AG20443 (cell line): Measurements from ENCODE around the gene SRPX2.

Source experiments
- DNase-seq: peaks from one replicate; pipeline ENCODE4 v3.0.0; 2012; ENCODE audit warnings: low spot score, mixed read lengths

The SRPX2 gene

DNA sequence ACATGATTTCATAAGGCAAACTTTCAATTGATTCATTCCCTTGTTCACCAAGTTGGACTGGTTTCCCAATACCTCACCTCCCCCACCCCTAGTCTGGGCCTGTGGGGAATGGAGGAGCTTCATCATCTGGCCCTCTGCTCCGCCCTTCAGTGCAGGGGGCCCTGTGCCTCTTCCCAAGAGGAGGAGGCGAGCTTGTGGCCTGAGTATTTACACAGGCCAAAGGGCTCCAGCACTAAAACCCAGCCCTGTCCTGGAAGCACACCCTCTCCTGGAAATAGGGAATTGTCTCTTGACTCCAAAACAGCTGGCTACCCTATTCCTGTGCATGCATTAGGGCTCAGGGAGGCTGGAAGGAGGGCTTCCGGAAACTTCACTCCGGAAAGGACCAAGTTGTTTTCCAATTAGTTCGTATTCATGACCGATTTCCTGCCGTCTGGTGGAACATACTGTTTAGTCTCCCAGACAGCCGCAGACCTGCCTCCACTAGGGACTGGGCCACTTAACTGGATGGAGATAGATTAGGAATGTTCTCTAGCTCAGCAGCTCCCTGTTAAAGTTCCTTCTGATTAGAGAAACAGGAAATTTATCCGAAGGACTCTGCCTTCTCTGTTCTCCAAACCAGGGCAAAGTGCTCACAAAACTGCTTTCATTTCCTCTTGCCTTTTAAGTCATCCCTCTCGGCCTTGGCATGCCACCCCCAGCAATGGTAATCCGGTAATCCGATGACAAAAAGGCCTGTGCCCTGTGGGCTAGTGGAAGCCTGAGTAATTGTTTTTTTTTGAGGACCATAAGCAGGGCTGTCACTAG is 5.8 kb downstream of the SRPX2 start:
- peak; percentile 83 for DNase-seq

DNA sequence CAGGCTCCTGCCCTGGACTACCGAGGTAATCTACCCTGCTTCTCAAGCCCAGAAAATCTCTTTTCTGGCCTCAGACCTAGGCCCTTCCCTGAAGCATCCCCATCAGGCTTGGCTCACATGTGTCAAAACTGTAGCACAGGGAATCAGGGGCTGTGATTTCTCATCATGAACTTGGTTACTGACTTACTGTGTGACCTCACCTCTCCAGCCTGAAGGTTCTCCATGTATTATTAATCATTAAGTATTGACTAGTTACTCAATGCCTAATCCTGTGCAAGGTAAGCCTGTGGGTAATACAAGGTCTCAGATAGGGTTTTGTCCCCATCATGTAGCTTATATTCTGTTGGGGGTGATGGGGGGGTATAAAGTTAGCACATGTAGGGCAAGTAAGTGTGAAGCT is 6.8 kb downstream of the SRPX2 start:
- DNase-seq, result no peak

DNA sequence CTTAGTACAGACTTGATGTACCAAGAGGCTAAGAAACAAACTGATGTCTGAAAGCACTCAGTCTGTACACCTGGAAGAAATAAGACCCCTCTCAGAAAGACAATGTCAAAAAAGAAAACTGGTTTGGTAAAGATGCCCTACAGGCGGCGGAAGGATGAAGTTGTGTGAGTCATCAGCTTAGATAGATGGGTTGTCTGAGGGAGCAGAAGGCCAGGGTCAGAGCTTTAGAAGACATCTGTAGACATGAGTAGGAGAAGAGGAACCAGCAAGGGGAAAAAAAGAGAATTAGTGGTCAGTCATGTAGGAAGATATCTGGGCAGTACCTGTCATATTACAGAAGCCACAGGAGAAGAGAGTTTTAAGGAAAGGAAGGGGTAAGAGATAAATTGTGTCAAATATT is 8.3 kb downstream of the SRPX2 start:
- DNase-seq, result no peak

DNA sequence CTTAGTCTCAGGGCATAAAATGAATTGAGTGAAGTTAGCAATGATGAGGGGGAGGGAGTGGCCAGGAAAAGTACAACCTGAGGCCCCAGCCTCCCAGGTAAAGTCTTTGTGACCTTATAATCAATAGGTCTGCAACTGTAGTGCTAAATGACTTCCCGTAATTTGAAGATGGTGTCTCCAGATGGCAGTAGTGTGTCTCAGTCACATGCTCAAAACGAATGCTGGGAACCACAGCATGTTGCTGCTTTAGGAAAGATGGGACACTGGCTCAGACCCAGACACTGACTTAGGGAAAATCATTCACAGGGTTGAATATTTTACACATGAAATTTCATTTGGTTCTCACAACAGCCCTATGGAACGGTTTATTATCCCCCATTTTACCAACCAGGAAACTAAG is 10.3 kb downstream of the SRPX2 start:
- peak; percentile 22 for DNase-seq

DNA sequence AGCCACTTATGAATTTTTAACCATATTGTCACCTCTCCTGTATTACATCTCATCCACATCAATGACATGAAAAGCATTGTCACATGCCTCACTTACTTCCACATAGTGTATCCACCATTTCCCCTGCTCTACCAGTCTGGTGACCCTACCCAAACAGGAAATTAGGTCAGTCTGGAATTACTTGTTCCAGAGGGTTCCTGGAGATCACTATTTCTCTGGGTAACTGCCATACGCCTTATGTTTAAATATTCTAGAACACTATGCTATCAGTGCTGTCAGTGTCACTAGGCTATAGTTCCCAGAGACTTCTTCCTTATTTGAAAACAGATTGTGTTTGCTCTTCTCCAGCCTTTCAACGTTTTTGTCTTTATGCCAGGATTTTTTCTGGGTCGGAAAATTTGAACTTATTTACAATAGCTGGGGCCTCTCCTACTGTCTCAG is 15.0 kb downstream of the SRPX2 start:
- DNase-seq, result no peak

DNA sequence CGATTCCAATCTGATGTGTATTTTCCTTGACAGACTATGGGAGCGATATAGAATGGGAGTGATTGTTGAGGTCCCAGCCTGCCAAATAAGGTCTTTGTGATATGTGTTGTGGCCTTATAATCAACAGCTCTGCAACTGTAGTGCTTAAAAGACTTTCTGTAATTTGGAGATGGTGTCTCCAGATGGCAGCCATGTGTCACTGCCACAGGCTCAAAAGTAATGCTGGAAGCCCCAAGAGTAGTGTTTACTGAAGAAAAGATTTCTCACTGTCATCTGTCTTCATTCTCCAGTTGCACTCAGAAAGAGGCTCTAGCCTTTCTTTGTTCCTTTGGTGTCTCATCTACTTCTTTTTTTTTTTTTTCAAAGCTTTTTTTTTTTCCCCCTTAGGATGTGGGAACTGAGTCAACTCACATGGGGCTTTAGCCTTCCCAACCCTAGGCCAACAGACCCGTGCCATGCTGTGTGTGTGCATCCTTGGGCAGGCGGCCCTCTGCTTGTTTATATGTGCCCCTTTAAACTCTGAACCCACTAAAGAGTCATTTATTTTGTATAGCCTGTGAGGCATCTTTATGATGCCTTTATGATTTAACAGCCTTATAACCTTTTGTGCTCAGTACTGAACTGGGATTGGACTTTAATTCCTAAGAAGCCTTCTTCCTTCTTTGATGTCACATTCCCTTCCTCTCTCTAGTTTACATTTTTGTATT is 15.6 kb downstream of the SRPX2 start:
- DNase-seq, result peak; percentile 18

DNA sequence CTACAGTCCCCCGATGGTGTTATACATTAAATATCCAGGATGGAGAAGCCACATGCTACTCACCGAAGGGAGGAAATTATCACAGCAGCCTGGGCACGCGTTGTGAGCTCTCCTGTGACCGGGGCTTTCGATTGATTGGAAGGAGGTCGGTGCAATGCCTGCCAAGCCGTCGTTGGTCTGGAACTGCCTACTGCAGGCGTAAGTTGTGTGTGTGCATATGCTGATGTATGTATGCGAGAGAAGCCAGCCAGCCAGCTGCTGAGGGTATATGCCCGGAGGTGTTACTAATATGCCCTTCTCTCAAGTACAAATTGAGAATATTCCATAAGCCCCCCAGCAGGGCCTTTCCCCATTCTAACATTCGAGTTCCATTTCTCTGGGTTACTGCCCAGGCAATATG is 18.2 kb downstream of the SRPX2 start:
- no peak for DNase-seq

DNA sequence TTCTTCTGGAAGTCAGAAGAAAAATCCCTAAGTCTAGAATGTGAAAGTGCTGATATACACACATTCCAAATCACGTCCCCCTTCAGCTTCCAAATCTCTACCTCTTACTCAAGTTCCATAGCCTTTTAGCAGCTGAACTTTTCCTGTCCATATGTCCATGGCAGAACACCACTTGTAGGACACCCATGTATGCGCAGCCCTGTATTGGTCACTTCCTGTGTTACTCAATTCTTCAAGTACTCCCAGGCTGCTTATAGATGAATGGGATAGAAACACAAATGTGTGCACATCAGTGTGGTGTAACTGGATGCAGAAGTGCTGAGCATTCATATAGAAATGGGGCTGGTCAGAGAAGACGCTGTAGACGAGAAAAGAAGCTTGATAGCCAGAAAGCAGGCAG is 18.8 kb downstream of the SRPX2 start:
- no peak for DNase-seq

DNA sequence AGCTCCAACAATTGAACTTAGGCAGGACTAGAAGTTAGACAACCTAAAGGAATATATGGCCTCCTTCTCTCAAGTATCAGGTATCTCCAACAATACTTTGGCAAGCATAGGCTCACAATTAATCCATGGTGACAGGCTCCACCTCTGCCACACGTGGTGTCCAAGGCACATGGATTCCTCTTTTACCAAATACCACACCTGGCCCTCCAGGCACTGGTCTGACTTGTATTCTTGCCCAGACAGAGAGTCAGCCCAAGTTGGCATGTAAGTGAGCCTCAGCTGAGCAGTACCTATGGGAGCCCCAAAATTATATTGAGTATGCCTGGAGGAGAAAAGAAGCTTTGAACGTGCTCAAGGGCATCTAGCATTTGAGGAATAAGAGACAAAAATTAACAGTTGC is 19.6 kb downstream of the SRPX2 start:
- DNase-seq, result no peak

DNA sequence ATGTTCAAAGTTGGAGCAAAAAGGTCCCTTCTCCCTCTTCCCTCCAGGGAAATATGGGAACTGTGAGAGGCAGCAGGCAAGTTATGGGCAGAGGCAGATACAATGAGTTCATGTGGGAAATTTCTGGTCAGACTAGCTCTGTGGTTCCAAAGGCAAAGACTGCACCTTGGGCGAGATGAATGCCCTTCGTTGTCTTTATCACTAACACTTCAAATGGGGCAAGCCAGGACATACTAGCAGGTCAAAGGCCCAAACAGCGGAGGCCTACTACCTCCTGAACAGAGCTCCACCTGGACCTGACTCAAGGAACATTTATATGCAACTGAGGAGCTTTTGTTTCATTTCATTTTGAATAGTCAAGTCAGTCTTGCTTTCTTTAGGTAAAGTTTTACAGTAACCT is 29.0 kb downstream of the SRPX2 start:
- no peak for DNase-seq

DNA sequence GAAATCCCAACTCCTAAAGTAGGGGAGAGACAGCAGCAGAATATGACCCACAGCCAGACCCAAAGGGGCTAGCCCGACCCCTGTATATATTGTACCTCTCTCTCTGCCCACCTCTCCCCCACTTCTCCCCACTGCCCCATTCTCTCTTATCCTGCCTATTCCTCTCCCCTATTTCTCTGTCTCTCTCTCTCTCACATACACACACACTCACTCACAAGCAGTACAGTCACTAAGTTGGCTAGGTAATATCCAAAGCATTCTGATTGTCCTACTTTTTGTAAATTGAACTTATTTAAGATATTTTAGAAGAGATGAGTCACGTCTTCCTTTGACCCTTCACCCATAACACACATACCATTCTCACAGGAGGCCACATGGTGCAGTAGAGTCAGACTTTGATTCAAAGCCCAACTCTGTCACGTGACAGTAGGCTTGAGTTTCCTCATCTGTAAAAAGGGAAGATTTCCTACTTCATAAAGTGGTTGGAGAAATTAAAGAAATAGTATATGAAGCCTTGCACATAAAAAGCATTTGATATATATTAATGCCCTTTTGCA is 29.5 kb downstream of the SRPX2 start:
- DNase-seq, result peak; percentile 29

DNA sequence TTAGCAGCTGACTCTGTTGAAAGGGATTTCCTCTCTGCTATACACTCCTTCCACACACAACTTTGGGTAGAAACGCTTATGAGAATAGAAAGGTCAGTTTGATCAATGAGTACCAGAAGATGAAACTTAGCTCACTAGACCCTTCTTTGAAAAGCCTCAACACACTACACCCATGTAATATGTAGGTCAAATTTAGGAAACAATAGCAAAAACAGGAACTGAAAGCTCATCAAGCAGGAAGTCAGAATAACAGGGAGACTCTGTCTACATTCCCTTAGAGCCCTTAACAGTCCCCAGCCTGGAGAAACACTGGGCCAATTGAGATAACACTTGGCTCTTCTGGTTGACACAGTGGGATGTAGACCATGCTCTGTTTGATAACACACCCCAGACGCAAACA is 30.7 kb downstream of the SRPX2 start:
- DNase-seq, result no peak

DNA sequence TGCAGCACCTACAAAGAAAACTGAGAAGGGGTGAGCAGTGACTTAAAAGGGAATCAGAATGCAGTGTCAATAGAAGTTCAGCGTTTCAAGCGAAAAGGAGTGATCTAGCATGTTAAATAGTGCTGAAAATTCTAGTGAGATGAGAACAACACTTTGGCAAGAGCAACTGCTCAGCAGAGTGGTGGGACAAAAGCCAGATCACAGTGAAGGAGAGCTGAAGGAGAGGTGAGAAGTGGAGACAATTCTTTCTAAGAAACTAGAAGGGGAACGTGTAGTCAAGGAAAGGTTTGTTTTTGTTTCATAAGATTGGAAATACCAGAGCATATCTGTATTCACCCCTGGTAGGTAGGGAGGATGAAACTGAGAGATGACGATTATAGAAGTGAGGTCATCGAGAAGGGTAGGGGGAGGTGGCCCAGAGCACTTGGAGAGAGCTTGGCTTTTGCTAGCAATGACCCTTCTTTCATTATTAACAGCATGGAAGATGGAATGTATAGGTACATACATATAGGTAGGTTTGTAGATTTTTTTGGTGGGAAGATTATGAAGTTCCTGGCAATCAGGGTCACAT is 33.7 kb downstream of the SRPX2 start:
- DNase-seq, result no peak

DNA sequence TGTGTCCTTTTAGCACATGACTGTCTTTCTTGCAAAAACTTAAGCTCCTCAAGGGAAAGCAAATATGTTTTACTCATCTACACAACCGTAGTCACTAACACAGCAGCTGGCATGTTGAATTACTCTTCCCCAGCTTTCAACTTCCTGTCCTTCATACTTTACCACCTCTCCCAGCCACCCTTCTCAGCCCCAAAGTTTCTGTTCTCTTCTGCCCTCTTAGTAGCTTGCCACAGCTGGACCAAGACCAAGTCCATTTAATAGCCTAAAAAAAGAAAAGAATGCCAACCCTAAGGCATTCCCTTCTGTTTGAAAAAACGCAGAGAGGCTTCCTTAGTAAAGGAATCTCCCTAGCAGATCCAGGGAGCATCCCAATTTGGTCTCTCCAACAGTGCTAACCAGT is 36.8 kb downstream of the SRPX2 start:
- peak; percentile 9 for DNase-seq

DNA sequence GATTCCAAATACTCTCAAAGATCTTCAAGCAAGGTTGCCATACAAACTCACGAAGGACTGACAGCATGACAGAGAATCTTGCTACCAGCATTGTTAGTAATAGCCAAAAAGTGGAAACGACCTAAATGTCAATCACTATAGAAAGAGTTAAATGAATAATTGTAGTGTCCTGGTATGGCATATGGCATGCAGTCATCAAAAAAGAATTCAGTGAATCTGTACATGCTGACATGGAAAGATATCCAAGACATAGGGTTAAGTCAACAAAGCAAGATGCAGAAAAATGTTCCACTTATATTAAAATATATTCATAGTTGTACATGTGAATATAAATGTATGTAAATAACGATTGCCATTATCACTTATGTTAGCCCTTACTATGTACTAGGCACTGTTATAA is 37.6 kb downstream of the SRPX2 start:
- DNase-seq, result no peak

DNA sequence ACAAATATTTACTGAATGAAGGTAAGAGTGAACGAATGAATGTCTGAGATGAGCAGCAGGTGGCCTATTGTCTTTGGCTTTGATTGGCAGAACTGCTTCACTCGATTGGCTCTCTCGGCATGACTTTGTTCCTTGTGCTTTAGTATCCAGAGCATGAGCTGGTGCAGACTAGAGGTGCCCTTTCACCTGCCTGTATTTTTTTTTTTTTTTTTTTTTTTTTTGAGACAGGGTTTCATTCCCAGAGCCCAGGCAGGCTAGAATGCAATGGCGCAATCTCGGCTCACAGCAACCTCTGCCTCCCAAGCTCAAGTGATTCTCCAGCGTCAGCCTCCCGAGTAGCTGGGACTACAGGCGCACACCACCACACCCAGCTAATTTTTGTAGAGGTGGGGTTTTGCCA is 38.9 kb downstream of the SRPX2 start:
- no peak for DNase-seq

DNA sequence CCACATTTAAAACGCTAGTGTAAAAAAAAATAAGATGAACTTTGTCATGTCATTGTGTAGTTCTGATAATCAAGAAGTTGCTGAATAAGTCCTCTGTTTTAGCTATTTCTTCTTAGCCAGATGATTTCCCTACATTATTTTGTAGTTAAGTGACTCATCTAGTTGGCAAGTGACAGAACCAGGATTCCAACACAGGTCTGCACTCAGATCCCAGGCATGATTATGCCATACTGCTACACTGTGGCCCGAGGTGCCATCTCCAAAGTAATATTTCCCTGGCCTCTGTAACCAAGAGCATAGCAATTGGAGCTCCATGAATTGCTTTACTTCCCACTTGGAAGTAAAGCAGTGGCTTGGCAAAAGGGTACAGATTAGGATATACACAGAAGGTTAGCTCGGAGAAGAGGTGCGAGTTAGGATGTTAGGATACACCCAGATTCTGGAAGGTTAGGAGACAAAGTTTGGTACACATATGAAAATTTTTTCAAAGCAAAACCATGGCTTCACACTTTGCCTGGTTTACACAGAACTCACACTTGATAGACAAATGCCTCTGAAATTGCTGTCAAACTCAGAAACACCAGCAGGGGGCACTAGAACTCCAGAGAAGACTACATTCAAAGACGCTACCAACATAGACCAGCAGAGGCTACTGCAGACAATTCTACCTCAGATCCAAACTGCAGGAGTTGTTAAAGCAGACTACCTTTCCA is 41.4 kb downstream of the SRPX2 start:
- DNase-seq, result peak; percentile 54

DNA sequence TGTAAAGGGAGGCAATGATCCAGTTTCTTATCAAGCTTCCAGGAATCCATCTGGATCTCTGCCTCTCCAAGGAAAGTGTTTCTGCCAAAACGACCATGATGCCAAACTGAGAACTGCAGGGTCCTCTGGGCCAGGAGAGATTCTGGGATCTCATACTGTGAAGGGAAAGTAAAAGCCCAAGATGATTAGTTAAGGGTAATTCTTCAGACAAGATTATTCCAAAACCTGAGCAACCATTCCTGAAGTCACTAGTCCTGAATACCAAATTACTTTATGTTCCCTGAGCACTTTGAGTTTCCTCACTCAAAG is 42.0 kb downstream of the SRPX2 start:
- DNase-seq, result no peak

DNA sequence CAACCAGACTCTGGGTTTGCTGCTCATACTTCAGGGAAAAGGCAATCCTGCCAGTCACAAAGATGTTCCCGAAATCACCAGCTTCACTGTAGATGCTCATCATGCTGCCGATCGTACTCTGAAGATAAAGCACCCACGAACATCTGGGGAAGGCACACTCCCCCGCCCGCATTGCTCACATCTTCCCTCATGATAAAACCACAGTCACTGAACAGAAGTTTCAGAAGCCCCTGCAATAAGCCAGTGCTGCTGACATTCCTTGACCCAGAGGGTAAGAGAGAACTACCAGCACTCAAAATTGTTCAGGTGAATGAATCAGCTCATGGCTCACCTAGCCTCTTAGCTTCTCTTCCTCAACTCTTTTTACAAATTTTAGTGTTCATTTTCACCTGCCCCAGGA is 43.1 kb downstream of the SRPX2 start:
- no peak for DNase-seq

DNA sequence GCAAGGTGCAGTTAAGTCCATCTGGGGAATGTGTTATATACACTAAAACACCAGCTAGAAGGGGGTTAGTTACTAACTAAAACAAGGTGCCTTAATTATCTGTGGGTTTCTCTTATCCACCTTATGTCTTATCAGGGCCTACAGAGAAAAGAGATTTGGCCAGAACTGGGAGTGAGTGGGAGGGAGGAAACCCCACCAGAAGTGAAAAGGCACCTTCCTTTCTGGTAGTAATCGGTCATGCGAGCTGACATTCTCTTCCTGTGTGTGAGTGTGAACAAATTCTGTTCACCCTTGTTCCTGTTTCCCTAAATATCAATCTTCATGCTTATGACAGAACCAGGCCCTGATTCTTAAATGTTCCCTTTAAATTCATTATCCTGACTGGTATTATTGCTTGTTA is 43.5 kb downstream of the SRPX2 start:
- DNase-seq, result no peak

DNA sequence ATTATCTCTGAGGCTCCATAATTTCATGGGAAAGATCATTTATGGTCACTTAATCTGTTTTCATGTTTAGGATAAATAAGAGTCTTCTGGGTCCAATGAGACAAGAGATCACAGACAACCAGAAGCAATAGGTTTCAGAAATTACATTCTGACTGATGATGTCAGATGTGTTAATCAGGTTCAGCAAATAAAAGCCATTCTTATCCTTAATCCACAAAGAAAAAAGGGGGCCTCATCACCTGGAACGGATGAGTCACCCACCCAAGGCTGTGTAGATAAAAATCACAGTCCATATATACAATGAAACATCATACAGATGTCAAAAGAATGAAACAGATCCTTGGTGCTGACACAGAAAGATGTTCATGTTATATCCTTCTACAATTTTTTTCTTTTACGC is 51.3 kb downstream of the SRPX2 start:
- DNase-seq, result no peak

DNA sequence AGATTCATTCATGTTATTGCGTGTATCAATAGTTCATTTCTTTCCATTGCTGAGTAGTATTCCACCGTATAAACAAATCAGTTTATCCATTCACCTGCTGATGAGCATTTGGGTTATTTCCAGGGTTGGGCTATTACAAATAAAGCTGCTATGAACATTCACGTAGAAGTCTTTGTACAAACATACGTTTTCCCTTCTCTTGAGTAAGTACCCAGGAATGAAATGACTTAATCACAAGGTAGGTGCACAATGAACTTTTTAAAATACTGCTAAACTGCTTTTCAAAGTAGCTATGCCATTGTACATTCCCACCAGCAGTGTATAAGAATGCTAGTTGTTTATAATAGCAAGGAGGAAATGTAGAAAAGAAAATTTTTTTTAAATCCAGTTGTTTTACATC is 52.0 kb downstream of the SRPX2 start:
- DNase-seq, result no peak
